Measurements from ENCODE around the gene NDUFB10.

DNA sequence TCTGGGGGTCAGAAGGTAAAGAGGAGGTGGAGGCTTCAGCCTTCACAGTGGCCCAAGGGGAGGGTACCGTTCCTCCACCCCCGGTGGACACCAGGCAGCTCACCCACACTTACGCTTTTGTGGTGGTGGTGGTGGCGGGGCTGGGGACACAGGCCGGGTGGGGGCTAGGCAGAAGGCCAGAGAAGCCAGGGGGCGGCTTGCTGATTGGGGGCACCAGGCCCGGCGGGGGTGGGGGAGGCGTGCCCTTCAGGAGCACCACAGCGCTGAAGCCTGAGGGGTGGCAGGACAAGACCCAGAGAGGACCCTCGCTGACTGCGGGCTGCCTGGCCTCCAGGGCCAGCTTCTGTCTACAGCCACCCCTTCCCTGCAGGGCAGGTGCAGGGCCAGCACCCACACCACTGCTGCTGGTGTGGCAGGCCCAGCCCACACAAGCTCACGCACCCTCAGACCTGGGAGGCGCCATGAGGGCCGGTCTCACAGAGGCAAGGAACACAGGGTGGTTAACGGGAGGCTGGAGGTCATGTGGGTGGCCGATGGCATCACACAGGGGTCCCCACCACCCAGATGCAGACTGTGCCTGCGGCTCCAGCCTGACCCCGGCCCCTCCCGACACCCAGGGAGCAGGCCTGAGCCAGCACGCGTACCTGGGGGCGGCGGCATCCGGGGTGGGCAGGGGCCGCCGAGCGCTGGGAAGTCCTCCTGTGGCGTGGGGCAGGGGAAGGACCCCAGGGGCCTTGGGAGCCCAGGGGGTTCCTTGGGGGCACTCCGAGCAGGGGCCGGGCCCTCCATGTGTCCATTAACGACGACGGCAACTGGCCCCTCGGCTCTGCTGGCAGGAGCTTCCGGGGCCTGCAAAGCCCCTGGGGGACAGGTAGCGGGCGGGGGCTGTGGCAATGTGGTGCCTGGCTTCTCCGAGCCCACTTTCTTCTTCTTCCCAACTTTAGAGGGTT, 39.8 kb downstream of the NDUFB10 start:
- TF ChIP-seq, protein P1, sequence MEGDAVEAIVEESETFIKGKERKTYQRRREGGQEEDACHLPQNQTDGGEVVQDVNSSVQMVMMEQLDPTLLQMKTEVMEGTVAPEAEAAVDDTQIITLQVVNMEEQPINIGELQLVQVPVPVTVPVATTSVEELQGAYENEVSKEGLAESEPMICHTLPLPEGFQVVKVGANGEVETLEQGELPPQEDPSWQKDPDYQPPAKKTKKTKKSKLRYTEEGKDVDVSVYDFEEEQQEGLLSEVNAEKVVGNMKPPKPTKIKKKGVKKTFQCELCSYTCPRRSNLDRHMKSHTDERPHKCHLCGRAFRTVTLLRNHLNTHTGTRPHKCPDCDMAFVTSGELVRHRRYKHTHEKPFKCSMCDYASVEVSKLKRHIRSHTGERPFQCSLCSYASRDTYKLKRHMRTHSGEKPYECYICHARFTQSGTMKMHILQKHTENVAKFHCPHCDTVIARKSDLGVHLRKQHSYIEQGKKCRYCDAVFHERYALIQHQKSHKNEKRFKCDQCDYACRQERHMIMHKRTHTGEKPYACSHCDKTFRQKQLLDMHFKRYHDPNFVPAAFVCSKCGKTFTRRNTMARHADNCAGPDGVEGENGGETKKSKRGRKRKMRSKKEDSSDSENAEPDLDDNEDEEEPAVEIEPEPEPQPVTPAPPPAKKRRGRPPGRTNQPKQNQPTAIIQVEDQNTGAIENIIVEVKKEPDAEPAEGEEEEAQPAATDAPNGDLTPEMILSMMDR (IDR thresholded peaks at IDR 0.05) = no peak
- no peak for TF ChIP-seq POLR2A (IDR thresholded peaks at IDR 0.05)
